Peyer's patch (tissue), 4 donors: ENCODE data around the gene MORN5. TPM values are rescaled to one million over a fixed set of nuclear protein-coding genes. Genes with fewer than 3 reads are reported as not detected.

ENCODE experiments used
- DNase-seq, 3 donors: peaks; one replicate each; pipeline ENCODE4 v3.0.0-alpha.2; 2017 to 2019
- H3K27ac ChIP-seq, 4 donors: fragments of 200-600 bp; sonication (generic); one replicate each; pipeline ENCODE4 v1.5.1; 2016 to 2019
- H3K27me3 ChIP-seq, 2 donors: fragments of 200-600 bp; sonication (generic); one replicate each; pipeline ENCODE4 v1.5.1; 2019
- H3K36me3 ChIP-seq, 3 donors: fragments of 200-600 bp; sonication (generic); one replicate each; pipeline ENCODE4 v1.5.1; 2016 to 2019
- H3K4me1 ChIP-seq, 4 donors: fragments of 200-600 bp; sonication (generic); one replicate each; pipeline ENCODE4 v1.5.1; 2016 to 2019
- H3K4me3 ChIP-seq, 4 donors: fragments of 200-600 bp; sonication (generic); 1 replicate in 3 of 4; 2 replicates in 1 of 4; pipeline ENCODE4 v1.5.1; 2016 to 2019; ENCODE audit warnings: mild to moderate bottlenecking in 1 of 4
- H3K9me3 ChIP-seq, 4 donors: fragments of 200-600 bp; sonication (generic); one replicate each; pipeline ENCODE4 v1.5.1; 2016 to 2019; ENCODE audit warnings: mild to moderate bottlenecking in 1 of 4
- CTCF ChIP-seq, 6 experiments: fragments of 450-650 bp in 4 of 6; fragments of 200-600 bp in 2 of 6; sonication (generic) in 1 of 6; IDR thresholded peaks; one replicate each; pipeline ENCODE4 v1.5.1; 2017 to 2019; ENCODE audit warnings: antibody characterized with exemption in 6 of 6, mild to moderate bottlenecking in 3 of 6, moderate library complexity in 1 of 6
- POLR2A ChIP-seq, 2 donors: fragments of 450-650 bp; IDR thresholded peaks; one replicate each; pipeline ENCODE4 v1.5.1; 2017; ENCODE audit warnings: antibody characterized with exemption in 2 of 2, mild to moderate bottlenecking in 2 of 2, moderate library complexity in 2 of 2
- total RNA-seq, 4 donors: library from RNA; depleted of rRNA; stranded (reverse); fragments of >200 nt; gene quantifications; one replicate each; pipeline ENCODE4 v1.1.0, GENCODE V29; 2016

MORN5 gene
- total RNA-seq, 4 donors from 2014 or later = not detected

DNA sequence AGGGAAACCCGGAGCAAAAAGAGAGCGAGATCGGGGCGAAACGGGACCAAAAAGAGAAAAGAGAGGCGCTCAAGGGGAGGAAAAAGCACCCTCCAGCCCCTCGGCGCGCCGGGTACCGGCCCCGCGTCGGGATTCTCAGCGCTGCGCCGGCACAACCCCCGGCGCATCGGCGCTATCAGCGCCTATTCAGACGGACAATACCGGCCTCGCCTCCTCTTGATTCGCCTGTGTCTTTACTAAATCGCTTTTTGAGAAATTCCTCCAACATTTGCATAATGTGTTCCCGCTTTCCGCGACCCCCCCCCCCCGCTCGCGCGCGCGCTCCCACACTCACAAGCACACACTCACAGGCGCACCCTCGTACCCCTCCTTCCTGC is 68.5 kb downstream of the MORN5 start:
- Histone ChIP-seq H3K27me3 (peaks cover 0 to 46% of the 10 kb centered on the region in 2 donors), H3K36me3 (no peaks in the 10 kb centered on the region), H3K4me3 (peak overlapping the region in 3 of 4 donors; percentile 39 to 45 (median 39)), H3K4me1 (peaks cover 0 to 30% (median 5%) of the 10 kb centered on the region in 4 donors), H3K27ac (no peak overlapping the region), H3K9me3 (no peaks in the 10 kb centered on the region)
- TF ChIP-seq CTCF (IDR thresholded peaks at IDR 0.05) (no peak), POLR2A (IDR thresholded peaks at IDR 0.05) (no peak)
- no peak for DNase-seq

DNA sequence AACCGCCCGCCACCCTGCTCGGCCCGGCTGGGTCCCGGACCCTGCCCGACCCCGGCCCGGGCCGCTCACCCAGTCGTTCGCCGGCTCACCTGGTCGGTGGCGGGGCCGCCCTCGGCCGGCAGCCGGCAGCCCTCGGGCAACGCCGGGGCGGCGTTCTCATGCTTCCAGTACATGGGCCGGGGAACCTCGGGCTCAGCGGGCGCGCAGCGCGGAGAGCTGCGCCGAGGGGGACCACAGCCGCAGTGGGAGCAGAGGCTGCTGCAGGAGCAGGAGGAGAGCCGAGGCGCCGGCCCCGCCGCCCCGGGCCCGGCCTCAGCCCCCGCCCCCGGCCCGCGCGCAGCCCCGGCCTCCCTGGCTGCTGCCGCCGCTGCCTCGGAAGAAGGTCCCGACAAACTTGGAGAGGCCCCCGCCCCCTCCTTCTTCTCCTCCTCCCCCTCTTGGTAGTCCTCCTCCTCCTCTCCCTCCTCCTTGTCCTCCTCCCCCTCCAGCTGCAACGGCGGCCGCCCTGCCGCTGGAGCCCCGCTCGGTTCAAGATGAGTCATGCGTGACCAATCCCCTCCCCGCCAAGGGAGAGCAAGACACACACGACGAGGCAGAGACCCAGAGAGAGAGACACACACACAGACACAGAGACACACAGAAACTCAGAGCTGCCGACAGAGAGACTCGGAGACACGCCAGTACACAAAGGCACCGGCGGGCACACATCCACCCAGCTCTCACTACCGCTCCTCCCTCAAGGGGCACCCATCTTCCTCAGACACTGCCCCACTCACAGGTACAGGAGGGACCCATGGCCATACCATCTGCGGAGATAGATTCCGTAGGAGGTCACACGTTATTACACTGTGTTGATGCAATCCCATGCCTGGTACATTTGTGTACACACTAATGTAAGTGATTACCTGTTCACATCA is 69.1 kb downstream of the MORN5 start, which contains the start of gene LHX6:
Gene LHX6 (minus strand): TSS at position 390 of the 917 bp plus-strand sequence. CDS start 217 bp downstream, at position 173.
- Histone ChIP-seq H3K27me3 (peaks cover 0 to 46% of the 10 kb centered on the region in 2 donors), H3K4me1 (peaks cover 0 to 30% (median 5%) of the 10 kb centered on the region in 4 donors), H3K9me3 (no peaks in the 10 kb centered on the region), H3K36me3 (no peaks in the 10 kb centered on the region), H3K27ac (no peak within 1 kb of the TSS), H3K4me3 (peak within 1 kb of the TSS in 3 of 4 donors; percentile 39 to 45 (median 39))
- no peak for TF ChIP-seq CTCF (IDR thresholded peaks at IDR 0.05)
- TF ChIP-seq POLR2A (IDR thresholded peaks at IDR 0.05) = no peak
- DNase-seq = no peak

DNA sequence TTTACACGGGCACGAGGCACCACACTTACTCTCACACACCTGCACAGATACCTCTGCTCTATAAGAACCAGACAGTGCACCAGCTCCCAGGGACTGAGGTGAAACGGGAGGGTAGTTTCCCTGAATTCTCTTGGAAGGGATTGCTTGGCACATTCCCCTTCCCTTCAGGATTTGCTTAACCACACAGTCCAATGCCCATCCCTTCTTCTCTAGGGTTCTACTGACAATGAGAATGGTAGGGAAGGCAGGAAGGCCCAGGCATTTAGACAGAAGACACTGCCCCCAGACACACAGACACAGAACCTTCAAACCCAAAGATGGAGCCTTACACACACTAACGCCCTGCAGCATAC is 69.8 kb downstream of the MORN5 start:
- H3K27me3 ChIP-seq = peaks cover 0 to 46% of the 10 kb centered on the region in 2 donors
- H3K27ac ChIP-seq = no peak overlapping the region
- peaks cover 0 to 30% (median 5%) of the 10 kb centered on the region in 4 donors for H3K4me1 ChIP-seq
- no peaks in the 10 kb centered on the region for H3K36me3 ChIP-seq
- TF ChIP-seq CTCF (IDR thresholded peaks at IDR 0.05) = no peak
- TF ChIP-seq POLR2A (IDR thresholded peaks at IDR 0.05) = no peak
- DNase-seq = no peak
- no peak overlapping the region for H3K4me3 ChIP-seq
- H3K9me3 ChIP-seq = no peaks in the 10 kb centered on the region

DNA sequence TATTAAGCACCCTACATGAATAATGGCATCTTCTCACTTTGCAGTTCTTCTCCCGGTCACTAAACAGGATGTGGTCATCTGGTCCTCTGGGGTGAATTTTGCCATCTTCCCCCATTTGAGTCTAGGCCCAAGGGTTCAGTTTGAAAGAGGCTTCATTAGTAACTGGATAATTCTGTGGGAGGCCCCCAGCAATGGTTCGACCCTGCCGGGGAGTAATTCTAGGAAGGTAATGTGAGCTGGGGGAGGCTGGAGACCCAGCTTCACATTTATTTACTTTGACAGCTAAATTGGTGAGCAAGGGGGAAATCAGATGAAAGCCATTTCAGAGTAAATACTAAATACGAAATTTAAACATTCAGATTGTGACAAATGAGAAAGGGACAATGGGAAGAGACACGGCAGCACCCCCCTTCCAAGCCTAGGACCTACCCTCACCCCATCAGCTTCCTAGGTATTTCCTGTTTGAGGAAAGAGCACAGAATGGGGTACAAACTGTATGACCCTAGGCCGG is 73.1 kb downstream of the MORN5 start:
- H3K9me3 ChIP-seq = no peaks in the 10 kb centered on the region
- H3K27me3 ChIP-seq = peaks cover 0 to 21% of the 10 kb centered on the region in 2 donors
- TF ChIP-seq POLR2A (IDR thresholded peaks at IDR 0.05) (no peak), CTCF (IDR thresholded peaks at IDR 0.05) (no peak)
- DNase-seq = no peak
- no peaks in the 10 kb centered on the region for H3K36me3 ChIP-seq
- H3K4me1 ChIP-seq = peaks cover 0 to 8% (median 4%) of the 10 kb centered on the region in 4 donors
- H3K27ac ChIP-seq = no peak overlapping the region
- H3K4me3 ChIP-seq = no peak overlapping the region

GRCh38 chr9:122234022-122234748 is 74.5 kb downstream of the MORN5 start:
- H3K4me3 ChIP-seq = no peak overlapping the region
- TF ChIP-seq POLR2A (IDR thresholded peaks at IDR 0.05) (no peak), CTCF (IDR thresholded peaks at IDR 0.05) (no peak)
- no peaks in the 10 kb centered on the region for H3K4me1 ChIP-seq
- peaks cover 0 to 9% of the 10 kb centered on the region in 2 donors for H3K27me3 ChIP-seq
- no peaks in the 10 kb centered on the region for H3K9me3 ChIP-seq
- peaks cover 0 to 11% (median 0%) of the 10 kb centered on the region in 3 donors for H3K36me3 ChIP-seq
- H3K27ac ChIP-seq = no peak overlapping the region
- no peak for DNase-seq
